ENCODE measurements around the gene BMP7.

BMP7 gene

GRCh38 chr20:57266291-57267157, at the start of gene BMP7:
Gene BMP7 (minus strand): TSS chr20:57266641. CDS start chr20:57266122, 519 bp downstream.
- no peak for DNase-seq

GRCh38 chr20:57315976-57316480, 49.6 kb upstream of the BMP7 start:
- DNase-seq: no peak

GRCh38 chr20:57315083-57315975, 48.9 kb upstream of the BMP7 start:
- no peak for DNase-seq

- no peak for DNase-seq
These were observed 47.5 kb upstream of the BMP7 start for GRCh38 chr20:57313951-57314350.

GRCh38 chr20:57313230-57313629, 46.8 kb upstream of the BMP7 start:
- DNase-seq: no peak

- no peak for DNase-seq
These were observed 45.7 kb upstream of the BMP7 start for GRCh38 chr20:57312138-57312537.

GRCh38 chr20:57310821-57311514, 44.5 kb upstream of the BMP7 start:
- no peak for DNase-seq

- no peak for DNase-seq
These were observed 43.2 kb upstream of the BMP7 start for GRCh38 chr20:57309544-57310115.

- DNase-seq: no peak
These were observed 42.2 kb upstream of the BMP7 start for GRCh38 chr20:57308451-57309271.

- DNase-seq: no peak
These were observed 40.3 kb upstream of the BMP7 start for GRCh38 chr20:57306747-57307146.

GRCh38 chr20:57301026-57301425, 34.6 kb upstream of the BMP7 start:
- DNase-seq: no peak

GRCh38 chr20:57298457-57298856, 32.0 kb upstream of the BMP7 start:
- no peak for DNase-seq

- no peak for DNase-seq
These were observed 28.1 kb upstream of the BMP7 start for GRCh38 chr20:57294550-57294949.

GRCh38 chr20:57293995-57294394, 27.6 kb upstream of the BMP7 start:
- DNase-seq: no peak

- DNase-seq: no peak
These were observed 26.2 kb upstream of the BMP7 start for GRCh38 chr20:57292611-57293010.

GRCh38 chr20:57291694-57292093, 25.3 kb upstream of the BMP7 start:
- no peak for DNase-seq

- DNase-seq: no peak
These were observed 24.6 kb upstream of the BMP7 start for GRCh38 chr20:57291003-57291402.

- no peak for DNase-seq
These were observed 23.7 kb upstream of the BMP7 start for GRCh38 chr20:57290178-57290484.

- no peak for DNase-seq
These were observed 23.1 kb upstream of the BMP7 start for GRCh38 chr20:57289391-57290177.

GRCh38 chr20:57288651-57289277, 22.3 kb upstream of the BMP7 start:
- DNase-seq: no peak

GRCh38 chr20:57287901-57288300, 21.5 kb upstream of the BMP7 start:
- DNase-seq: no peak
